ENCODE results near the gene ASB6.

- TF ChIP-seq CTCF (IDR thresholded peaks at IDR 0.05): no peak
- TF ChIP-seq POLR2A (IDR thresholded peaks at IDR 0.05): no peak
Observed at GRCh38 chr9:129624947-129625346, 17.0 kb downstream of the ASB6 start.
